NT2/D1 (cell line): ENCODE measurements around the gene GRAMD2B.

Experiments used
- DNase-seq: peaks from one replicate; pipeline ENCODE4 v3.0.0-alpha.2; 2011; ENCODE audit warnings: low read depth, low spot score
- H3K27me3 ChIP-seq: 2 replicates; pipeline ENCODE4 v1.6.0; 2011; ENCODE audit warnings: mild to moderate bottlenecking; ENCODE audit not compliant: insufficient read length, insufficient read depth
- H3K36me3 ChIP-seq: 2 replicates; pipeline ENCODE4 v1.6.1; 2011; ENCODE audit warnings: mild to moderate bottlenecking, low read length, mixed read lengths; ENCODE audit not compliant: insufficient read depth, insufficient read length
- H3K4me1 ChIP-seq: 2 replicates; pipeline ENCODE4 v1.5.1; 2011; ENCODE audit not compliant: insufficient read depth, insufficient read length
- H3K4me3 ChIP-seq: 2 replicates; pipeline ENCODE4 v1.5.1; 2011; ENCODE audit warnings: low read depth; ENCODE audit not compliant: insufficient read length
- H3K9ac ChIP-seq: 2 replicates; pipeline ENCODE4 v1.6.0; 2011; ENCODE audit warnings: low read depth; ENCODE audit not compliant: insufficient read length
- H3K9me3 ChIP-seq: 2 replicates; pipeline ENCODE4 v1.5.1; 2011; ENCODE audit warnings: mild to moderate bottlenecking, low read length; ENCODE audit not compliant: insufficient read depth
- SUZ12 ChIP-seq: IDR thresholded peaks from 2 replicates; pipeline ENCODE4 v1.6.1; 2011; ENCODE audit not compliant: insufficient read length, insufficient read depth; ENCODE audit errors: extremely low read depth
- YY1 ChIP-seq: IDR thresholded peaks from 2 replicates; pipeline ENCODE4 v1.6.1; 2011; ENCODE audit not compliant: insufficient read length, insufficient read depth
- ZNF274 ChIP-seq: IDR thresholded peaks from 2 replicates; pipeline ENCODE4 v1.6.1; 2011; ENCODE audit warnings: mild to moderate bottlenecking, low read depth, low read length

The GRAMD2B gene

GRCh38 chr5:126527892-126528291 is 104.7 kb downstream of the GRAMD2B start:
- Histone ChIP-seq H3K4me1 (no peaks in the 10 kb centered on the region), H3K27me3 (no peaks in the 10 kb centered on the region), H3K4me3 (no peak overlapping the region), H3K9ac (no peak overlapping the region), H3K36me3 (no peaks in the 10 kb centered on the region), H3K9me3 (no peaks in the 10 kb centered on the region)
- no peak for DNase-seq
- TF ChIP-seq YY1 (no peak), ZNF274 (no peak), SUZ12 (no peak)

GRCh38 chr5:126531543-126532120 is 108.4 kb downstream of the GRAMD2B start:
- no peaks in the 10 kb centered on the region for H3K36me3 ChIP-seq
- H3K4me1 ChIP-seq: no peaks in the 10 kb centered on the region
- H3K9me3 ChIP-seq: no peaks in the 10 kb centered on the region
- TF ChIP-seq YY1 (no peak), SUZ12 (no peak)
- H3K4me3 ChIP-seq: no peak overlapping the region
- H3K9ac ChIP-seq: no peak overlapping the region
- no peak for DNase-seq
- H3K27me3 ChIP-seq: no peaks in the 10 kb centered on the region

- no peaks in the 10 kb centered on the region for H3K36me3 ChIP-seq
- H3K9me3 ChIP-seq: no peaks in the 10 kb centered on the region
- no peaks in the 10 kb centered on the region for H3K27me3 ChIP-seq
- TF ChIP-seq SUZ12 (no peak), ZNF274 (no peak), YY1 (no peak)
- H3K4me1 ChIP-seq: no peaks in the 10 kb centered on the region
- no peak for DNase-seq
- no peak overlapping the region for H3K4me3 ChIP-seq
- no peak overlapping the region for H3K9ac ChIP-seq
Observed at GRCh38 chr5:126534553-126534952, 111.3 kb downstream of the GRAMD2B start.

- TF ChIP-seq ZNF274 (no peak), SUZ12 (no peak), YY1 (no peak)
- Histone ChIP-seq H3K4me3 (no peak overlapping the region), H3K9me3 (no peaks in the 10 kb centered on the region), H3K27me3 (no peaks in the 10 kb centered on the region), H3K4me1 (no peaks in the 10 kb centered on the region), H3K36me3 (no peaks in the 10 kb centered on the region), H3K9ac (no peak overlapping the region)
- no peak for DNase-seq
Observed at GRCh38 chr5:126535856-126536545, 112.8 kb downstream of the GRAMD2B start.

- Histone ChIP-seq H3K27me3 (no peaks in the 10 kb centered on the region), H3K4me3 (no peak overlapping the region), H3K4me1 (no peaks in the 10 kb centered on the region), H3K9me3 (no peaks in the 10 kb centered on the region), H3K36me3 (no peaks in the 10 kb centered on the region), H3K9ac (no peak overlapping the region)
- TF ChIP-seq YY1 (no peak), SUZ12 (no peak), ZNF274 (no peak)
- DNase-seq: no peak
Observed at GRCh38 chr5:126536874-126537273, 113.7 kb downstream of the GRAMD2B start.

GRCh38 chr5:126538579-126538978 is 115.4 kb downstream of the GRAMD2B start:
- no peak for DNase-seq
- no peak for TF ChIP-seq ZNF274
- no peak for TF ChIP-seq SUZ12
- no peak for TF ChIP-seq YY1
- H3K4me1 ChIP-seq: no peaks in the 10 kb centered on the region
- no peaks in the 10 kb centered on the region for H3K9me3 ChIP-seq
- no peaks in the 10 kb centered on the region for H3K27me3 ChIP-seq
- no peak overlapping the region for H3K4me3 ChIP-seq
- H3K36me3 ChIP-seq: peaks cover 8% of the 10 kb centered on the region
- no peak overlapping the region for H3K9ac ChIP-seq

GRCh38 chr5:126540631-126541030 is 117.4 kb downstream of the GRAMD2B start:
- H3K9ac ChIP-seq: no peak overlapping the region
- no peaks in the 10 kb centered on the region for H3K9me3 ChIP-seq
- no peaks in the 10 kb centered on the region for H3K4me1 ChIP-seq
- H3K4me3 ChIP-seq: no peak overlapping the region
- peaks cover 9% of the 10 kb centered on the region for H3K36me3 ChIP-seq
- no peak for DNase-seq
- TF ChIP-seq YY1 (no peak), ZNF274 (no peak), SUZ12 (no peak)
- no peaks in the 10 kb centered on the region for H3K27me3 ChIP-seq
